Neuron (in vitro differentiated cells): ENCODE measurements around the gene ATRN.

Source experiments
- H2AFZ ChIP-seq: one replicate; pipeline ENCODE4 v1.6.1; 2013; ENCODE audit warnings: low read depth, mild to moderate bottlenecking, inconsistent platforms, low read length, moderate library complexity
- H3K27me3 ChIP-seq: one replicate; pipeline ENCODE4 v1.6.1; 2013; ENCODE audit warnings: low read length; ENCODE audit not compliant: insufficient read depth
- H3K36me3 ChIP-seq: one replicate; pipeline ENCODE4 v1.6.1; 2013; ENCODE audit warnings: low read length; ENCODE audit not compliant: insufficient read depth
- H3K4me1 ChIP-seq: one replicate; pipeline ENCODE4 v1.6.1; 2013; ENCODE audit warnings: low read length; ENCODE audit not compliant: insufficient read depth
- H3K4me3 ChIP-seq: 2 replicates; pipeline ENCODE4 v1.5.1; 2013; ENCODE audit warnings: mild to moderate bottlenecking, low read length, moderate library complexity
- H3K9me3 ChIP-seq: one replicate; pipeline ENCODE4 v1.6.1; 2013; ENCODE audit warnings: low read length

The ATRN gene

GRCh38 chr20:3452136-3452535, 18.7 kb upstream of the ATRN start:
- Histone ChIP-seq H3K27me3 (no peaks in the 10 kb centered on the region), H3K4me1 (peaks cover 3% of the 10 kb centered on the region), H3K9me3 (no peaks in the 10 kb centered on the region), H3K36me3 (no peaks in the 10 kb centered on the region), H2AFZ (no peak overlapping the region), H3K4me3 (no peak overlapping the region)

DNA sequence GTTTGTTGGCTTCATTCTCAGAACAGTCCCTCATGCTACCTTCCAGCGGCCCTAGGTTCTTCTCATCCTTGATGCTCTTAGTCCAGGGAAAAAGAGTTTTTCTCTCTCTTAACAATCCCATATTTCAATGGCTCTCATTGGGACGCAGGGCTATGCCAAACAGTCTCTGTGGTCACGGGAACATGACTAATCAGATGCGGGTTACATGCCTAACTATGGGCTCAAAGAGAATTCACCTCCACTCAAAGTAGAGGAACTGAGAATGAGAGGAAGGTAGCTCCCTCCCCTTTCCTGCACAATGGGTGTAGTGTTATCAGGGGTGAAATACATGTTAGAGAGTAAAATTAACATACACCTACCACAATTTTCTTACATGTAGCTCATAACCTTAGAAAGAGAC, 18.1 kb upstream of the ATRN start:
- Histone ChIP-seq H3K27me3 (no peaks in the 10 kb centered on the region), H3K4me1 (peaks cover 3% of the 10 kb centered on the region), H3K9me3 (no peaks in the 10 kb centered on the region), H3K36me3 (no peaks in the 10 kb centered on the region), H2AFZ (no peak overlapping the region), H3K4me3 (no peak overlapping the region)

- Histone ChIP-seq H3K9me3 (no peaks in the 10 kb centered on the region), H3K4me3 (no peak overlapping the region), H3K4me1 (peaks cover 3% of the 10 kb centered on the region), H2AFZ (no peak overlapping the region), H3K27me3 (no peaks in the 10 kb centered on the region), H3K36me3 (no peaks in the 10 kb centered on the region)
Observed at GRCh38 chr20:3454831-3455230, 16.0 kb upstream of the ATRN start.

- H2AFZ ChIP-seq = no peak overlapping the region
- peaks cover 9% of the 10 kb centered on the region for H3K4me1 ChIP-seq
- no peaks in the 10 kb centered on the region for H3K9me3 ChIP-seq
- H3K27me3 ChIP-seq = no peaks in the 10 kb centered on the region
- no peaks in the 10 kb centered on the region for H3K36me3 ChIP-seq
- no peak overlapping the region for H3K4me3 ChIP-seq
Observed at GRCh38 chr20:3456648-3457047, 14.2 kb upstream of the ATRN start.

DNA sequence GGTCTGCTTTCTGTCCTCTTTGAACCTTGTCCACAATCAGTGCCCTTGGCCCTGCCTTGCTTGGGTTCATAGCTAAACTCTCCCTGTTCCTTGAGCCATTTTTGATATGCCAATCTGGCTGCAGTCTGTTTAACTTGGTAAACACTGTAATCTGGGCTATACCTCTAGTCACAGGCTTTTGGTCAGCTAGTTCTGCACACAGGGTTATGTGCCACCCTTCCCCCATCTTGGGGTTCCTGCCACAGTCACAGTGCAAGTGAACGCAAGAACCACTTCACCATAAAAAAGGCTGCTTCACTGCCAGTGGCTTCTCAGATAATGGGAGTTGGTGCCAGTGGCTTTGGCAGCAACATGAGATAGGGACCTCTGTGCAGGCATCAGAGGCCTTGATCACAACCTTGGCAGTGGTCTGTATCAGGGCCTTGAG, 10.9 kb upstream of the ATRN start:
- no peaks in the 10 kb centered on the region for H3K9me3 ChIP-seq
- no peak overlapping the region for H3K4me3 ChIP-seq
- H3K27me3 ChIP-seq = no peaks in the 10 kb centered on the region
- peaks cover 7% of the 10 kb centered on the region for H3K4me1 ChIP-seq
- H2AFZ ChIP-seq = no peak overlapping the region
- H3K36me3 ChIP-seq = no peaks in the 10 kb centered on the region

DNA sequence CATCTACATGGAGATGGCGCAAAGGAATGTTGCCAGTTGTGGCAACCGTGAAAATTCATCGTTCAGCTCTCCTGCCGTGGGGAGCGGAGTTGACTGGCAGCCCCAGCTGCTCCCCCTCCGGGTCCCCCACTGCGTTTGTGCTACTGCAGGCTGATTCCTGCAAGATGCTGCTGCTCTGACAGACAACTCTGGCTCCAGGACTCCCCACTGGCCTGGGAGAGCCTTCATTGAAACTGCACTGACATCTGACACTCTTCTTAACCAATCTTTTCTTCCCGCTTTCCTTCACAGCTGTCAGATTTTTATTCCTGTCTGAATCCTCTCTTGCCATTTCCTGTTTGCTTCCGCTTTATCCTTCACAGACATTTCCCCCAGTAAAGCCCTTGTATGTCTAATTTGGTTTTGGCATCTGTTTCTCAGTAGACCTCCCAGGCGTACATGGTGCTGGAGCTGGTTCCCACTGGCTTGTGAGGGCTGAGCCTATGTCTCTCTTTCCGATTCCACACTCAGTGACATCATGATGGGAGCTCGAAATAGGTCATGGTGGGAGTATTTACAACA, 9.5 kb upstream of the ATRN start:
- Histone ChIP-seq H3K9me3 (no peaks in the 10 kb centered on the region), H3K4me3 (peak overlapping the region; percentile 1), H2AFZ (peak overlapping the region; percentile 1), H3K27me3 (no peaks in the 10 kb centered on the region), H3K4me1 (peaks cover 7% of the 10 kb centered on the region), H3K36me3 (no peaks in the 10 kb centered on the region)

GRCh38 chr20:3461911-3462677, 8.7 kb upstream of the ATRN start:
- Histone ChIP-seq H3K27me3 (no peaks in the 10 kb centered on the region), H3K4me3 (no peak overlapping the region), H3K36me3 (no peaks in the 10 kb centered on the region), H2AFZ (peak overlapping the region; percentile 1), H3K9me3 (no peaks in the 10 kb centered on the region), H3K4me1 (peaks cover 7% of the 10 kb centered on the region)

GRCh38 chr20:3464166-3464565, 6.7 kb upstream of the ATRN start:
- H3K4me3 ChIP-seq = no peak overlapping the region
- no peaks in the 10 kb centered on the region for H3K27me3 ChIP-seq
- no peaks in the 10 kb centered on the region for H3K36me3 ChIP-seq
- no peak overlapping the region for H2AFZ ChIP-seq
- H3K4me1 ChIP-seq = peaks cover 7% of the 10 kb centered on the region
- H3K9me3 ChIP-seq = no peaks in the 10 kb centered on the region

GRCh38 chr20:3465301-3465700, 5.5 kb upstream of the ATRN start:
- Histone ChIP-seq H3K27me3 (no peaks in the 10 kb centered on the region), H2AFZ (no peak overlapping the region), H3K4me1 (peaks cover 7% of the 10 kb centered on the region), H3K36me3 (no peaks in the 10 kb centered on the region), H3K4me3 (no peak overlapping the region), H3K9me3 (no peaks in the 10 kb centered on the region)

GRCh38 chr20:3470208-3470626, 601 bp upstream of the ATRN start:
- Histone ChIP-seq H3K4me1 (peaks cover 21% of the 10 kb centered on the region), H3K36me3 (no peaks in the 10 kb centered on the region), H3K4me3 (peak overlapping the region; percentile 69), H2AFZ (peak overlapping the region; percentile 59), H3K27me3 (no peaks in the 10 kb centered on the region), H3K9me3 (no peaks in the 10 kb centered on the region)

DNA sequence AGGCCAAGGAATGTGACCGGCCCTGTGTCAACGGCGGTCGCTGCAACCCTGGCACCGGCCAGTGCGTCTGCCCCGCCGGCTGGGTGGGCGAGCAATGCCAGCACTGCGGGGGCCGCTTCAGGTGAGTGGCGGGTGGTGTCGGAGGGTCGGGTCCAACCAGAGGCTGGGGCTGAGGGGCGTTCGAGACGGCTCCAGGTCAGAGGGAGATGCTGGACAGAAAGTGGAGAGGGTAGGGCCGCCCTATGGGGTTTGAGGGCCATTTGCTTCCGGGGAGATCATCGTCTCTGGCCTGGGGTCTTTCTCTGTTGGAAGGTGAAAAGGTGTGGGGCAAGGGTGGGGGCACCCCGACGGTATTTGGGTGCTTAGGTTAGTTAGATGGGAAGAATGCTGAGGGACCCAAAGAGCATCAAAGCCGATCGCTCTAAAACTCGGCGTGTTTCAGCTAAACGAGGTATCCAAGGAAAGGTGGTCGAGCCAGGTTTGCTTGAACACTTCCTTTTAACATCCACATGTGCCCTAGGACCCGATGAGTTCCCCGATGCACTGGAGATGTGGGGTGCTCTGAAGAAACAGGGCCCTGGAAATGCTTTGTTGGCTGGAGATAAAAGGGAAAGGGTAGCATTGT, 691 bp downstream of the ATRN start:
- peak overlapping the region; percentile 69 for H3K4me3 ChIP-seq
- H3K4me1 ChIP-seq = peaks cover 21% of the 10 kb centered on the region
- H2AFZ ChIP-seq = peak overlapping the region; percentile 59
- H3K9me3 ChIP-seq = no peaks in the 10 kb centered on the region
- no peaks in the 10 kb centered on the region for H3K27me3 ChIP-seq
- no peaks in the 10 kb centered on the region for H3K36me3 ChIP-seq

- H2AFZ ChIP-seq = no peak overlapping the region
- H3K4me3 ChIP-seq = peak overlapping the region; percentile 69
- H3K27me3 ChIP-seq = no peaks in the 10 kb centered on the region
- H3K4me1 ChIP-seq = peaks cover 21% of the 10 kb centered on the region
- no peaks in the 10 kb centered on the region for H3K36me3 ChIP-seq
- no peaks in the 10 kb centered on the region for H3K9me3 ChIP-seq
Observed at GRCh38 chr20:3472105-3472504, 1.3 kb downstream of the ATRN start.

DNA sequence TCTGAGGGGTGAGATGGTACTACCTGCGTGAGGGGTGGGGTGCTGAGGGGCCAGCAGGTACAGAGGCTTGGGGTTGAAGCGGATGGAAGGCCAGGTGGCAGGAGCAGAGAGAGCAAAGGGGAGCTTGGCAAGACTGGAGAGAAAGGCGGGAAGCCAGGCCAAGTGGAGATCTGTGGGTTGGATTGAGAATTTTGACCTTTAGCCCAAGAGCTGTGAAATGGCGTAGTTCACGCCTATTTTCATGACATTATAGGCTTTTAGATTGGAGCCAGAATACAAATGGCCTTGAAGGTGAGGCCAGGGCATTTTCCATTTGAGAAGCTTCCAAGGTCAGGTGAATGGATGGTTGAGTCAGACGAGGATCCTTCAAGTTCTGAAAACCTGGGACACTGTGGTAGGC, 2.5 kb downstream of the ATRN start:
- H3K27me3 ChIP-seq = no peaks in the 10 kb centered on the region
- H3K9me3 ChIP-seq = no peaks in the 10 kb centered on the region
- no peaks in the 10 kb centered on the region for H3K36me3 ChIP-seq
- no peak overlapping the region for H3K4me3 ChIP-seq
- no peak overlapping the region for H2AFZ ChIP-seq
- H3K4me1 ChIP-seq = peaks cover 21% of the 10 kb centered on the region
